Upper lobe of left lung (tissue), 6 donors: ENCODE measurements around the gene C3orf85. TPM values are rescaled to one million over a fixed set of nuclear protein-coding genes. Genes with fewer than 3 reads are reported as not detected.
A peak's percentile ranks its signal among the peaks of the same experiment; 100 is the strongest.

Experiments used
- ATAC-seq, 2 donors: fragments of 200-7000 bp; cut with Tn5 transposase; one replicate each; pipeline ENCODE4 v1.9.1; 2022; ENCODE audit warnings: mild to moderate bottlenecking in 2 of 2, moderate library complexity in 2 of 2; ENCODE audit not compliant: low FRiP score in 2 of 2
- DNase-seq, 2 donors: peaks; one replicate each; pipeline ENCODE4 v3.0.0-alpha.2; 2019 to 2020
- H3K27ac ChIP-seq, 4 donors: fragments of 200-600 bp; sonication (generic); one replicate each; pipeline ENCODE4 v1.5.1; 2016 to 2019
- H3K27me3 ChIP-seq, 4 donors: fragments of 200-600 bp; sonication (generic); one replicate each; pipeline ENCODE4 v1.5.1; 2017 to 2019
- H3K36me3 ChIP-seq, 4 donors: fragments of 200-600 bp; sonication (generic); one replicate each; pipeline ENCODE4 v1.5.1; 2016 to 2019
- H3K4me1 ChIP-seq, 4 donors: fragments of 200-600 bp; sonication (generic); one replicate each; pipeline ENCODE4 v1.5.1; 2018 to 2019
- H3K4me3 ChIP-seq, 4 donors: fragments of 200-600 bp; sonication (generic); one replicate each; pipeline ENCODE4 v1.5.1; 2017 to 2019; ENCODE audit warnings: mild to moderate bottlenecking in 2 of 4, moderate library complexity in 1 of 4
- H3K9me3 ChIP-seq, 4 donors: fragments of 200-600 bp; sonication (generic); one replicate each; pipeline ENCODE4 v1.5.1; 2018 to 2019
- EP300 ChIP-seq, 4 donors: sonication (generic); formaldehyde crosslinking; IDR thresholded peaks; one replicate each; pipeline ENCODE4 v1.5.1; 2017; ENCODE audit warnings: antibody characterized with exemption in 4 of 4, control low read depth in 2 of 4
- POLR2A ChIP-seq, 4 donors: fragments of 450-650 bp; IDR thresholded peaks; one replicate each; pipeline ENCODE4 v1.5.1; 2016 to 2017; ENCODE audit warnings: antibody characterized with exemption in 4 of 4, mild to moderate bottlenecking in 2 of 4
- POLR2AphosphoS5 ChIP-seq, 2 donors: sonication (generic); formaldehyde crosslinking; IDR thresholded peaks; one replicate each; pipeline ENCODE4 v1.5.1; 2017; ENCODE audit warnings: antibody characterized with exemption in 2 of 2
- WGBS, 2 donors: methylation state at CpG; one replicate each; pipeline ENCODE4 v1.1.5; 2017 to 2018; 5-methylcytosine and 5-hydroxymethylcytosine counted together
- total RNA-seq, 6 donors: library from RNA; depleted of rRNA in 4 of 6; stranded (reverse); fragments of >200 nt in 4 of 6; gene quantifications; one replicate each; pipeline versions ENCODE4 v1.1.0 to v1.2.1, GENCODE V29; 2016 to 2021
- TF ChIP-seq, protein P1 (sequence below), 6 experiments: fragments of 450-650 bp in 4 of 6; fragments of 200-600 bp in 2 of 6; sonication (generic) in 2 of 6; IDR thresholded peaks; one replicate each; pipeline ENCODE4 v1.5.1; 2016 to 2019; ENCODE audit warnings: antibody characterized with exemption in 6 of 6
- donor health status: DM: no; HTN: no; CAD: no; lungs with moderate emphysema.
- donor health status: DM: no; HTN: yes; CAD: no; lungs with severe emphysema.

The C3orf85 gene
- total RNA-seq, 6 donors from 2014 or later, result not detected

DNA sequence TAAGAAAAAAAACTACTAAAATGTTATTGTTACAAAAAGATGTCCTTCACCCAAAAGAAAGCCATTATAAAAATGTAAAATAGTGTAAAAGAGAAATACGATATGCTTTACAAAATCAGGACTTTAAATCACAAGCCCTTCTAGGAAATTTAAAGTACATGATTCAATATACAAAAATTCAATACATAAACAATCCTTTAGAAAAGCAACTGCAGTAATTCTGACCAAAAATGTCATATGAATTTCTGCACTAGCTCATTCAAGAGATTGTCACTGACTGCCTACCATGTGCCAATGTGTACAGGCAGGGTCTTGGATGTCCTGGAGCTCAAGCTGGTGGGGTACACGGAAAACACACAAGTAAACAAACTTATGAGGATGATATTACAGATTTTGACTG lies 21.1 kb upstream of the C3orf85 start:
- Histone ChIP-seq H3K27me3 (no peaks in the 10 kb centered on the region), H3K9me3 (no peaks in the 10 kb centered on the region), H3K36me3 (no peaks in the 10 kb centered on the region), H3K4me3 (no peak overlapping the region), H3K27ac (no peak overlapping the region), H3K4me1 (no peaks in the 10 kb centered on the region)
- ATAC-seq, result no peak
- 59 to 64% methylated on average over 2 of the region's 2 CpGs for WGBS, 2 donors
- TF ChIP-seq, protein P1, sequence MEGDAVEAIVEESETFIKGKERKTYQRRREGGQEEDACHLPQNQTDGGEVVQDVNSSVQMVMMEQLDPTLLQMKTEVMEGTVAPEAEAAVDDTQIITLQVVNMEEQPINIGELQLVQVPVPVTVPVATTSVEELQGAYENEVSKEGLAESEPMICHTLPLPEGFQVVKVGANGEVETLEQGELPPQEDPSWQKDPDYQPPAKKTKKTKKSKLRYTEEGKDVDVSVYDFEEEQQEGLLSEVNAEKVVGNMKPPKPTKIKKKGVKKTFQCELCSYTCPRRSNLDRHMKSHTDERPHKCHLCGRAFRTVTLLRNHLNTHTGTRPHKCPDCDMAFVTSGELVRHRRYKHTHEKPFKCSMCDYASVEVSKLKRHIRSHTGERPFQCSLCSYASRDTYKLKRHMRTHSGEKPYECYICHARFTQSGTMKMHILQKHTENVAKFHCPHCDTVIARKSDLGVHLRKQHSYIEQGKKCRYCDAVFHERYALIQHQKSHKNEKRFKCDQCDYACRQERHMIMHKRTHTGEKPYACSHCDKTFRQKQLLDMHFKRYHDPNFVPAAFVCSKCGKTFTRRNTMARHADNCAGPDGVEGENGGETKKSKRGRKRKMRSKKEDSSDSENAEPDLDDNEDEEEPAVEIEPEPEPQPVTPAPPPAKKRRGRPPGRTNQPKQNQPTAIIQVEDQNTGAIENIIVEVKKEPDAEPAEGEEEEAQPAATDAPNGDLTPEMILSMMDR (IDR thresholded peaks at IDR 0.05), result no peak
- TF ChIP-seq POLR2A (IDR thresholded peaks at IDR 0.05) (no peak), EP300 (IDR thresholded peaks at IDR 0.05) (no peak), POLR2AphosphoS5 (IDR thresholded peaks at IDR 0.05) (no peak)
- no peak for DNase-seq

DNA sequence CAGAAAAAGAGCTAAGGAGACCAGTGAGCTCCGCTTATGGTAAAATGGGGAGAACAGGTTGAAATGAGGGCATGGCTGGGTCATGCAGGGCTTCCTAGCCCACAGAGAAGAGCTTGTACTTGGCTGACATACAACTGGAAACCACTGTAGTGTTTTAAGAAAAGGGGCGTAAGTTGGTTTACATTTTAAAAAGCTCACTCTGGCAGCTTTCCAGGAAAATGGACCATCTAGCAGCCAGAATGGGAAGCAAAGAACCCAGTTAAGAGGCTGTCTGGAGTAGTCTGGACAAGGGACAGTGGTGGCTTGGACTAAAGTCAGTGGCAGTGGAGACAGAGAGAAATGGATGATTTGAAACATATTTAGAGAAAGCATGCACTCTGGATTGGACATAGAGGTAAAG lies 20.5 kb upstream of the C3orf85 start:
- no peak for DNase-seq

DNA sequence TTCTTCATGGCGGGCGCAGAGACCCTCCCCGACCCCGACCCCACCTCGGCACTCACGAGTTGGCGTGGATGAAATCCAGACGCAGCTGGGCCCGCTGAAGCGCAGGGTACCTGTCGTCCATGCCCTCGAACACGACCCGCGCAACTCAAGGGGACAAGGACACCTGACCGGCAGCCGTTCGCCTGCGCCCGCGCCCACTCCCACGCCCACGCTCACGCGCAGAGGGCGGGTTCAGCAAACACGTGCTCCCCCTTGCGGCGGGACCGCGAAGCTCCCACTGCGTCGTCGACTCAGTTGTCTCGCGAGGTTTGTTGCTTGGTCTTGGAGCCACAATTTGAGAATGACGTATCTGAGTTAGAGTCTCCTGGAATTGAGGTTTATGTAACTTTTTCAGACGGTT lies 18.6 kb upstream of the C3orf85 start, which contains the start of gene MORC1:
MORC1 (minus strand) TSS at position 196 of the 400 bp plus-strand sequence; CDS start at position 121, 75 bp downstream.
- Histone ChIP-seq H3K36me3 (no peaks in the 10 kb centered on the region), H3K27ac (no peak within 1 kb of the TSS), H3K27me3 (no peaks in the 10 kb centered on the region), H3K9me3 (no peaks in the 10 kb centered on the region), H3K4me3 (no peak within 1 kb of the TSS), H3K4me1 (no peaks in the 10 kb centered on the region)
- peak in 1 of 2 donors; percentile 82 for DNase-seq
- TF ChIP-seq, protein P1 (IDR thresholded peaks at IDR 0.05), result no peak
- TF ChIP-seq EP300 (IDR thresholded peaks at IDR 0.05) (no peak), POLR2A (IDR thresholded peaks at IDR 0.05) (no peak), POLR2AphosphoS5 (IDR thresholded peaks at IDR 0.05) (no peak)
- ATAC-seq, result no peak
- WGBS, 2 donors, result 91 to 96% methylated on average over 38 of the region's 38 CpGs

More for the DNA sequence above, 20.5 kb upstream of the C3orf85 start:
- H3K9me3 ChIP-seq, result no peaks in the 10 kb centered on the region
- TF ChIP-seq POLR2AphosphoS5 (IDR thresholded peaks at IDR 0.05) (no peak), EP300 (IDR thresholded peaks at IDR 0.05) (no peak), POLR2A (IDR thresholded peaks at IDR 0.05) (no peak)
- TF ChIP-seq, protein P1 (IDR thresholded peaks at IDR 0.05), result no peak
- H3K4me1 ChIP-seq, result no peaks in the 10 kb centered on the region
- H3K4me3 ChIP-seq, result no peak overlapping the region
- H3K27me3 ChIP-seq, result no peaks in the 10 kb centered on the region
- H3K36me3 ChIP-seq, result no peaks in the 10 kb centered on the region
- no peak for ATAC-seq
- H3K27ac ChIP-seq, result no peak overlapping the region
- WGBS, 2 donors, result 53 to 75% methylated on average over 2 of the region's 2 CpGs

DNA sequence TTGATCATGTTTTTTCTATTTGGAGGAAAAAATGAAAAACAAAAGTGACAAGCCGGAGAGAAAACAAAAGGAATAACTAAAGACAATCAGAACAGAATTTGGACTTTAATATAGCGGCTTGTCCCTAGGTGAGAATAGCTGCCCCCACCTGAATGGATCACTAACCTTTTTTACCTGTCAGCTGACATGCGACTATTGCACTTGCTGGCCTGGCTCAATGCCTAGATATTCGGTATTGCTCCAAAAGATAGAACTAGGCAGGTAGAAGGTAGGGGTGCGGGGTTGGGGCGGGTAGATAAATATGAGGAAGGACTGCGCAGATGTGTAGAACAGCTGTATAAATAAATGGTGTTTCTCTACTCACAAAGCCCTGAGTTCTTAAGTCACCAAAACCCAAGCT lies 17.9 kb upstream of the C3orf85 start:
- Histone ChIP-seq H3K9me3 (no peaks in the 10 kb centered on the region), H3K27ac (no peak overlapping the region), H3K36me3 (no peaks in the 10 kb centered on the region), H3K4me3 (no peak overlapping the region), H3K4me1 (no peaks in the 10 kb centered on the region), H3K27me3 (no peaks in the 10 kb centered on the region)
- TF ChIP-seq POLR2A (IDR thresholded peaks at IDR 0.05) (no peak), POLR2AphosphoS5 (IDR thresholded peaks at IDR 0.05) (no peak), EP300 (IDR thresholded peaks at IDR 0.05) (no peak)
- TF ChIP-seq, protein P1 (IDR thresholded peaks at IDR 0.05), result no peak
- ATAC-seq (no peak), DNase-seq (no peak)
- WGBS, 2 donors, result 90 to 92% methylated on average over 7 of the region's 7 CpGs

DNA sequence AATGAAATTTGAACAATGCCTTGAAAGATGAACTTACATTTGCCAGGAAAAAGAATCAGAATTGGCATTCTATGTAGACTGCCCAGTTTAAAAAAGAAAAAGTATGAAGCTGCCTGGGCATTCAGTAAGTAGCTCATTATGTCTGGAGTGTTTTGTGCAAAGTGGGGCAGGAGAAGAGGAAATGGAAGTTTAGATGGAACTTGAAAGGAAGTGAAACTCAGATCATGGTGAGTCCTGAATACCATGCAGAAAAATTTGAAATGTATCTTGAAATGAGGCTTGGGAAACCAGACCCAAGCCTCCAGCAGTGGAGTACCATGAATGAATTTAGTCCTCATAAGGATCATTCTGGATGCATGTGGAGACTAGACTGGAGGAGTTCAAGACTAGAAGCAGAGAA lies 13.8 kb upstream of the C3orf85 start:
- peak in 1 of 2 donors; percentile 19 for ATAC-seq
- Histone ChIP-seq H3K36me3 (no peaks in the 10 kb centered on the region), H3K27me3 (no peaks in the 10 kb centered on the region)

More for the DNA sequence above, 13.8 kb upstream of the C3orf85 start:
- no peaks in the 10 kb centered on the region for H3K4me1 ChIP-seq
- no peak overlapping the region for H3K27ac ChIP-seq
- TF ChIP-seq, protein P1 (IDR thresholded peaks at IDR 0.05), result no peak
- H3K9me3 ChIP-seq, result no peaks in the 10 kb centered on the region
- no peak for DNase-seq
- H3K4me3 ChIP-seq, result no peak overlapping the region
